Measurements from ENCODE around the gene FABP3. TPM values are rescaled to one million over a fixed set of nuclear protein-coding genes. Genes with fewer than 3 reads are reported as not detected.

FABP3 gene
- total and polyA plus RNA-seq, 2 of the 13 experiments (the other 11 are each of a cell fraction or from before 2014, with no cell fraction given), result 0.21 to 0.24 TPM

DNA sequence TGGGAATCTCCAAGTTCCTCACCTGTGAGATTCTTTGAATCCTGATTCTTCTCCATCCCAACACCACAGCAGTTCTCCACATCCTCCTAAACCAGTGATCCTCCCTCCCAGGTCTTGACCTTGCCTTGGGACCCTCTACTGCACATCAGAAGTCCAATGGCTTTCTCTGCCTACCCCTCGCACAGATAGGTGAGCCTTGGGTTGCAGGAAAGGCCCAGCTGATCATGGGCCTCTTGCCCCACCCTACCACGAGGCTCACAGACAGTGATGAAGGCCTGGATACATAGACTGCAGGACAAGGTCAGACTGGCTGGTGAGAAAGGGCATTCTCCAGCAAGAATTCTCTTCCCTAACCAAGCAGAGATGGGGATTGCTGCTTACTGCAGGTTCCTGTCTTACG is 825 bp downstream of the FABP3 start (continued):
- TF ChIP-seq, protein P1, sequence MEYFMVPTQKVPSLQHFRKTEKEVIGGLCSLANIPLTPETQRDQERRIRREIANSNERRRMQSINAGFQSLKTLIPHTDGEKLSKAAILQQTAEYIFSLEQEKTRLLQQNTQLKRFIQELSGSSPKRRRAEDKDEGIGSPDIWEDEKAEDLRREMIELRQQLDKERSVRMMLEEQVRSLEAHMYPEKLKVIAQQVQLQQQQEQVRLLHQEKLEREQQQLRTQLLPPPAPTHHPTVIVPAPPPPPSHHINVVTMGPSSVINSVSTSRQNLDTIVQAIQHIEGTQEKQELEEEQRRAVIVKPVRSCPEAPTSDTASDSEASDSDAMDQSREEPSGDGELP (IDR thresholded peaks at IDR 0.05; ENCODE audit: borderline replicate concordance, low read depth), result peak; percentile 71; the same call in 1 of the 2 replicates
- no peak for TF ChIP-seq TRIM24 (CRISPR knock-in tag; IDR thresholded peaks at IDR 0.05)
- TF ChIP-seq, protein P2, sequence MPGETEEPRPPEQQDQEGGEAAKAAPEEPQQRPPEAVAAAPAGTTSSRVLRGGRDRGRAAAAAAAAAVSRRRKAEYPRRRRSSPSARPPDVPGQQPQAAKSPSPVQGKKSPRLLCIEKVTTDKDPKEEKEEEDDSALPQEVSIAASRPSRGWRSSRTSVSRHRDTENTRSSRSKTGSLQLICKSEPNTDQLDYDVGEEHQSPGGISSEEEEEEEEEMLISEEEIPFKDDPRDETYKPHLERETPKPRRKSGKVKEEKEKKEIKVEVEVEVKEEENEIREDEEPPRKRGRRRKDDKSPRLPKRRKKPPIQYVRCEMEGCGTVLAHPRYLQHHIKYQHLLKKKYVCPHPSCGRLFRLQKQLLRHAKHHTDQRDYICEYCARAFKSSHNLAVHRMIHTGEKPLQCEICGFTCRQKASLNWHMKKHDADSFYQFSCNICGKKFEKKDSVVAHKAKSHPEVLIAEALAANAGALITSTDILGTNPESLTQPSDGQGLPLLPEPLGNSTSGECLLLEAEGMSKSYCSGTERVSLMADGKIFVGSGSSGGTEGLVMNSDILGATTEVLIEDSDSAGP (CRISPR knock-in tag; IDR thresholded peaks at IDR 0.05; ENCODE audit: borderline replicate concordance), result no peak
- TF ChIP-seq TAF15 (IDR thresholded peaks at IDR 0.05; ENCODE audit: low read depth, low read length, poor library complexity, severe bottlenecking), result no peak
- TF ChIP-seq, protein P3, sequence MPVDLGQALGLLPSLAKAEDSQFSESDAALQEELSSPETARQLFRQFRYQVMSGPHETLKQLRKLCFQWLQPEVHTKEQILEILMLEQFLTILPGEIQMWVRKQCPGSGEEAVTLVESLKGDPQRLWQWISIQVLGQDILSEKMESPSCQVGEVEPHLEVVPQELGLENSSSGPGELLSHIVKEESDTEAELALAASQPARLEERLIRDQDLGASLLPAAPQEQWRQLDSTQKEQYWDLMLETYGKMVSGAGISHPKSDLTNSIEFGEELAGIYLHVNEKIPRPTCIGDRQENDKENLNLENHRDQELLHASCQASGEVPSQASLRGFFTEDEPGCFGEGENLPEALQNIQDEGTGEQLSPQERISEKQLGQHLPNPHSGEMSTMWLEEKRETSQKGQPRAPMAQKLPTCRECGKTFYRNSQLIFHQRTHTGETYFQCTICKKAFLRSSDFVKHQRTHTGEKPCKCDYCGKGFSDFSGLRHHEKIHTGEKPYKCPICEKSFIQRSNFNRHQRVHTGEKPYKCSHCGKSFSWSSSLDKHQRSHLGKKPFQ (CRISPR knock-in tag; IDR thresholded peaks at IDR 0.05; ENCODE audit: insufficient replicate concordance), result no peak
- no peak for TF ChIP-seq ZNF260 (CRISPR knock-in tag; IDR thresholded peaks at IDR 0.05; ENCODE audit: borderline replicate concordance, low read depth)
- TF ChIP-seq, protein P4, sequence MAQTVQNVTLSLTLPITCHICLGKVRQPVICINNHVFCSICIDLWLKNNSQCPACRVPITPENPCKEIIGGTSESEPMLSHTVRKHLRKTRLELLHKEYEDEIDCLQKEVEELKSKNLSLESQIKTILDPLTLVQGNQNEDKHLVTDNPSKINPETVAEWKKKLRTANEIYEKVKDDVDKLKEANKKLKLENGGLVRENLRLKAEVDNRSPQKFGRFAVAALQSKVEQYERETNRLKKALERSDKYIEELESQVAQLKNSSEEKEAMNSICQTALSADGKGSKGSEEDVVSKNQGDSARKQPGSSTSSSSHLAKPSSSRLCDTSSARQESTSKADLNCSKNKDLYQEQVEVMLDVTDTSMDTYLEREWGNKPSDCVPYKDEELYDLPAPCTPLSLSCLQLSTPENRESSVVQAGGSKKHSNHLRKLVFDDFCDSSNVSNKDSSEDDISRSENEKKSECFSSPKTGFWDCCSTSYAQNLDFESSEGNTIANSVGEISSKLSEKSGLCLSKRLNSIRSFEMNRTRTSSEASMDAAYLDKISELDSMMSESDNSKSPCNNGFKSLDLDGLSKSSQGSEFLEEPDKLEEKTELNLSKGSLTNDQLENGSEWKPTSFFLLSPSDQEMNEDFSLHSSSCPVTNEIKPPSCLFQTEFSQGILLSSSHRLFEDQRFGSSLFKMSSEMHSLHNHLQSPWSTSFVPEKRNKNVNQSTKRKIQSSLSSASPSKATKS (CRISPR knock-in tag; IDR thresholded peaks at IDR 0.05), result no peak
- no peak for TF ChIP-seq MEF2D (CRISPR knock-in tag; IDR thresholded peaks at IDR 0.05)
- TF ChIP-seq NR2F2 (IDR thresholded peaks at IDR 0.05; ENCODE audit: borderline replicate concordance, low read depth), result no peak
- no peak for TF ChIP-seq EHMT2 (IDR thresholded peaks at IDR 0.05; ENCODE audit: borderline replicate concordance, low read depth, low read length)
- TF ChIP-seq ZNF343 (CRISPR knock-in tag; IDR thresholded peaks at IDR 0.05), result no peak
- TF ChIP-seq, protein P5, sequence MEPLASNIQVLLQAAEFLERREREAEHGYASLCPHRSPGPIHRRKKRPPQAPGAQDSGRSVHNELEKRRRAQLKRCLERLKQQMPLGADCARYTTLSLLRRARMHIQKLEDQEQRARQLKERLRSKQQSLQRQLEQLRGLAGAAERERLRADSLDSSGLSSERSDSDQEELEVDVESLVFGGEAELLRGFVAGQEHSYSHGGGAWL (CRISPR knock-in tag; IDR thresholded peaks at IDR 0.05), result no peak
- no peak for TF ChIP-seq SOX6 (IDR thresholded peaks at IDR 0.05)
- TF ChIP-seq SOX6 (CRISPR knock-in tag; IDR thresholded peaks at IDR 0.05), result no peak
- no peak for TF ChIP-seq NR2C2 (CRISPR knock-in tag; IDR thresholded peaks at IDR 0.05; ENCODE audit: borderline replicate concordance)
- no peak for TF ChIP-seq GATAD2A (CRISPR knock-in tag; IDR thresholded peaks at IDR 0.05)
- TF ChIP-seq, protein P6, sequence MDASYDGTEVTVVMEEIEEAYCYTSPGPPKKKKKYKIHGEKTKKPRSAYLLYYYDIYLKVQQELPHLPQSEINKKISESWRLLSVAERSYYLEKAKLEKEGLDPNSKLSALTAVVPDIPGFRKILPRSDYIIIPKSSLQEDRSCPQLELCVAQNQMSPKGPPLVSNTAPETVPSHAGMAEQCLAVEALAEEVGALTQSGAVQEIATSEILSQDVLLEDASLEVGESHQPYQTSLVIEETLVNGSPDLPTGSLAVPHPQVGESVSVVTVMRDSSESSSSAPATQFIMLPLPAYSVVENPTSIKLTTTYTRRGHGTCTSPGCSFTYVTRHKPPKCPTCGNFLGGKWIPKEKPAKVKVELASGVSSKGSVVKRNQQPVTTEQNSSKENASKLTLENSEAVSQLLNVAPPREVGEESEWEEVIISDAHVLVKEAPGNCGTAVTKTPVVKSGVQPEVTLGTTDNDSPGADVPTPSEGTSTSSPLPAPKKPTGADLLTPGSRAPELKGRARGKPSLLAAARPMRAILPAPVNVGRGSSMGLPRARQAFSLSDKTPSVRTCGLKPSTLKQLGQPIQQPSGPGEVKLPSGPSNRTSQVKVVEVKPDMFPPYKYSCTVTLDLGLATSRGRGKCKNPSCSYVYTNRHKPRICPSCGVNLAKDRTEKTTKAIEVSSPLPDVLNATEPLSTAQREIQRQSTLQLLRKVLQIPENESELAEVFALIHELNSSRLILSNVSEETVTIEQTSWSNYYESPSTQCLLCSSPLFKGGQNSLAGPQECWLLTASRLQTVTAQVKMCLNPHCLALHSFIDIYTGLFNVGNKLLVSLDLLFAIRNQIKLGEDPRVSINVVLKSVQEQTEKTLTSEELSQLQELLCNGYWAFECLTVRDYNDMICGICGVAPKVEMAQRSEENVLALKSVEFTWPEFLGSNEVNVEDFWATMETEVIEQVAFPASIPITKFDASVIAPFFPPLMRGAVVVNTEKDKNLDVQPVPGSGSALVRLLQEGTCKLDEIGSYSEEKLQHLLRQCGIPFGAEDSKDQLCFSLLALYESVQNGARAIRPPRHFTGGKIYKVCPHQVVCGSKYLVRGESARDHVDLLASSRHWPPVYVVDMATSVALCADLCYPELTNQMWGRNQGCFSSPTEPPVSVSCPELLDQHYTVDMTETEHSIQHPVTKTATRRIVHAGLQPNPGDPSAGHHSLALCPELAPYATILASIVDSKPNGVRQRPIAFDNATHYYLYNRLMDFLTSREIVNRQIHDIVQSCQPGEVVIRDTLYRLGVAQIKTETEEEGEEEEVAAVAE (CRISPR knock-in tag; IDR thresholded peaks at IDR 0.05; ENCODE audit: borderline replicate concordance), result no peak
- no peak for TF ChIP-seq ARNT2 (CRISPR knock-in tag; IDR thresholded peaks at IDR 0.05; ENCODE audit: low read depth)
